ENCODE measurements around the gene HRAS. TPM values are rescaled to one million over a fixed set of nuclear protein-coding genes. Genes with fewer than 3 reads are reported as not detected.

Gene HRAS
- total and polyA plus RNA-seq, 10 of the 15 experiments (the other 5 are each of a cell fraction or from before 2014, with no cell fraction given), result 2.8 to 72.4 (median 31.7) TPM

- TF ChIP-seq SMARCA5 (IDR thresholded peaks at IDR 0.05) (0 out of 2 replicates have a peak, but pooled peaks have one; percentile 37), ELK1 (IDR thresholded peaks at IDR 0.05; ENCODE audit: low read depth, low read length) (no peak), STAT3 (IDR thresholded peaks at IDR 0.05; ENCODE audit: low read depth, low read length) (no peak), SRF (IDR thresholded peaks at IDR 0.05; ENCODE audit: low read depth in 2 of 2, low read length in 2 of 2) (no peak), EGR1 (IDR thresholded peaks at IDR 0.05; ENCODE audit: borderline replicate concordance in 1 of 2, low read depth in 2 of 2, low read length in 2 of 2) (peak in 1 of 2 experiments; percentile 91; a peak in 2 of 3 replicates), ZNF687 (IDR thresholded peaks at IDR 0.05) (peak; percentile 57; the same call in 1 of the 2 replicates), MYB (IDR thresholded peaks at IDR 0.05; ENCODE audit: borderline replicate concordance, low read depth, low read length) (no peak), ASH2L (IDR thresholded peaks at IDR 0.05; ENCODE audit: borderline replicate concordance, low read depth) (no peak), ATF7 (IDR thresholded peaks at IDR 0.05; ENCODE audit: low read depth) (no peak), NFIC (IDR thresholded peaks at IDR 0.05; ENCODE audit: low read depth, low read length) (no peak), MXI1 (IDR thresholded peaks at IDR 0.05; ENCODE audit: low read depth, low read length) (no peak), SPI1 (IDR thresholded peaks at IDR 0.05; ENCODE audit: borderline replicate concordance, insufficient read depth, low read depth, low read length) (no peak), TCF12 (IDR thresholded peaks at IDR 0.05; ENCODE audit: low read depth, low read length) (no peak), HDAC6 (IDR thresholded peaks at IDR 0.05; ENCODE audit: unreplicated experiment) (no peak), SUPT20H (IDR thresholded peaks at IDR 0.05; ENCODE audit: borderline replicate concordance, control insufficient read depth, low read depth, low read length) (no peak), NR2F1 (conservative IDR thresholded peaks at IDR 0.05) (no peak; the same call in 1 of the 2 replicates), ZNF207 (IDR thresholded peaks at IDR 0.05; ENCODE audit: borderline replicate concordance) (no peak), IKZF1 (conservative IDR thresholded peaks at IDR 0.05) (peak; percentile 67), ZNF622 (IDR thresholded peaks at IDR 0.05) (no peak), MEF2A (IDR thresholded peaks at IDR 0.05; ENCODE audit: insufficient read depth, low read depth, low read length) (no peak), POU2F2 (IDR thresholded peaks at IDR 0.05; ENCODE audit: borderline replicate concordance, low read depth, low read length) (no peak), PAX8 (IDR thresholded peaks at IDR 0.05) (no peak), ETV6 (conservative IDR thresholded peaks at IDR 0.05 in 1 of 2, IDR thresholded peaks at IDR 0.05 in 1 of 2; ENCODE audit: borderline replicate concordance in 1 of 2, low read depth in 1 of 2) (no peak), SREBF1 (IDR thresholded peaks at IDR 0.05; ENCODE audit: low read length) (no peak), POLR2AphosphoS5 (IDR thresholded peaks at IDR 0.05; ENCODE audit: low read length) (peak; percentile 39; the same call in 1 of the 2 replicates), SREBF2 (IDR thresholded peaks at IDR 0.05; ENCODE audit: low read length) (no peak)
These were observed 31.1 kb downstream of the HRAS start (continued) for GRCh38 chr11:504053-504993.
